ENCODE measurements around the gene ACSS1. TPM values are rescaled to one million over a fixed set of nuclear protein-coding genes. Genes with fewer than 3 reads are reported as not detected.

ACSS1 gene
- polyA plus RNA-seq, 2 of the 4 experiments (the other 2 are of a cell fraction) = 7.2 to 7.6 TPM

GRCh38 chr20:24970754-24971153 lies 87.2 kb downstream of the ACSS1 start (continued):
- TF ChIP-seq MAFK (IDR thresholded peaks at IDR 0.05; ENCODE audit: partially characterized antibody) = no peak

- Histone ChIP-seq H3K9me3 (no peaks in the 10 kb centered on the region), H3K4me2 (no peak overlapping the region), H3K4me3 (no peak overlapping the region), H3K4me1 (no peaks in the 10 kb centered on the region), H3K27ac (no peak overlapping the region)
- no peak for ATAC-seq
- ChIA-PET POLR2A (no interaction called here), CTCF (interaction anchor here (1.1 kb wide), 1 partner anchor 21 kb away, joined by 4 read pairs; no protein-coding TSS in a partner anchor)
- peak; percentile 54 for FAIRE-seq
- WGBS (ENCODE audit: missing lambda C conversion rate) = 89% methylated on average over 5 of the region's 5 CpGs
- TF ChIP-seq EHMT2 (IDR thresholded peaks at IDR 0.05; ENCODE audit: low read depth) (no peak), HMGXB4 (CRISPR knock-in tag; IDR thresholded peaks at IDR 0.05; ENCODE audit: borderline replicate concordance) (no peak), CEBPB (IDR thresholded peaks at IDR 0.05) (no peak), ESRRA (IDR thresholded peaks at IDR 0.05; ENCODE audit: borderline replicate concordance, low read length) (no peak), EP300 (IDR thresholded peaks at IDR 0.05) (no peak), ZNF302 (CRISPR knock-in tag; IDR thresholded peaks at IDR 0.05) (no peak), MAZ (IDR thresholded peaks at IDR 0.05; ENCODE audit: borderline replicate concordance, low read depth, low read length) (no peak), SREBF2 (IDR thresholded peaks at IDR 0.05) (no peak), HEYL (CRISPR knock-in tag; IDR thresholded peaks at IDR 0.05) (no peak), MAX (IDR thresholded peaks at IDR 0.05) (no peak), FOXS1 (CRISPR knock-in tag; IDR thresholded peaks at IDR 0.05) (no peak), MYC (IDR thresholded peaks at IDR 0.05; ENCODE audit: borderline replicate concordance, low read length) (no peak), JUNB (IDR thresholded peaks at IDR 0.05) (no peak), RARB (CRISPR knock-in tag; IDR thresholded peaks at IDR 0.05) (no peak), HOXB5 (CRISPR knock-in tag; IDR thresholded peaks at IDR 0.05) (no peak), RFX5 (IDR thresholded peaks at IDR 0.05) (no peak)
- DNase-seq (ENCODE audit: low read depth in 1 of 2, low spot score in 1 of 2) = no peak
Observed at GRCh38 chr20:24970030-24970553, 87.8 kb downstream of the ACSS1 start.

GRCh38 chr20:24969186-24970029 lies 88.5 kb downstream of the ACSS1 start:
- ChIA-PET CTCF (interaction anchor here (0.7 to 1.1 kb wide), 2 partner anchors 13 to 22 kb away, joined by 3 to 4 read pairs; no protein-coding TSS in a partner anchor), POLR2A (no interaction called here)
- no peaks in the 10 kb centered on the region for H3K9me3 ChIP-seq
- no peak for TF ChIP-seq HOXB13 (CRISPR knock-in tag; IDR thresholded peaks at IDR 0.05; ENCODE audit: low read depth)
- no peak for TF ChIP-seq ZFP36 (IDR thresholded peaks at IDR 0.05; ENCODE audit: borderline replicate concordance, partially characterized antibody)
- TF ChIP-seq RFX5 (IDR thresholded peaks at IDR 0.05) = no peak
- no peak for TF ChIP-seq HOXA7 (CRISPR knock-in tag; IDR thresholded peaks at IDR 0.05)
- TF ChIP-seq CHD2 (IDR thresholded peaks at IDR 0.05; ENCODE audit: low read length, partially characterized antibody) = no peak
- no peak for TF ChIP-seq NPAS2 (CRISPR knock-in tag; IDR thresholded peaks at IDR 0.05; ENCODE audit: borderline replicate concordance)
- TF ChIP-seq CEBPB (IDR thresholded peaks at IDR 0.05) = no peak
- ATAC-seq (no peak), FAIRE-seq (no peak), DNase-seq (ENCODE audit: low read depth in 1 of 2, low spot score in 1 of 2) (no peak)
- H3K4me3 ChIP-seq = no peak overlapping the region
- H3K4me2 ChIP-seq = no peak overlapping the region
- H3K4me1 ChIP-seq = no peaks in the 10 kb centered on the region
- H3K27ac ChIP-seq = no peak overlapping the region
- 92% methylated on average over 19 of the region's 19 CpGs for WGBS (ENCODE audit: missing lambda C conversion rate)

All from A549 (cell line).